Measurements from ENCODE around the gene MCRIP2. TPM values are rescaled to one million over a fixed set of nuclear protein-coding genes. Genes with fewer than 3 reads are reported as not detected.

The MCRIP2 gene
- total and polyA plus RNA-seq, 9 of the 15 experiments (the other 6 are each of a cell fraction or from before 2014, with no cell fraction given) = 0.80 to 120 (median 35.2) TPM

DNA sequence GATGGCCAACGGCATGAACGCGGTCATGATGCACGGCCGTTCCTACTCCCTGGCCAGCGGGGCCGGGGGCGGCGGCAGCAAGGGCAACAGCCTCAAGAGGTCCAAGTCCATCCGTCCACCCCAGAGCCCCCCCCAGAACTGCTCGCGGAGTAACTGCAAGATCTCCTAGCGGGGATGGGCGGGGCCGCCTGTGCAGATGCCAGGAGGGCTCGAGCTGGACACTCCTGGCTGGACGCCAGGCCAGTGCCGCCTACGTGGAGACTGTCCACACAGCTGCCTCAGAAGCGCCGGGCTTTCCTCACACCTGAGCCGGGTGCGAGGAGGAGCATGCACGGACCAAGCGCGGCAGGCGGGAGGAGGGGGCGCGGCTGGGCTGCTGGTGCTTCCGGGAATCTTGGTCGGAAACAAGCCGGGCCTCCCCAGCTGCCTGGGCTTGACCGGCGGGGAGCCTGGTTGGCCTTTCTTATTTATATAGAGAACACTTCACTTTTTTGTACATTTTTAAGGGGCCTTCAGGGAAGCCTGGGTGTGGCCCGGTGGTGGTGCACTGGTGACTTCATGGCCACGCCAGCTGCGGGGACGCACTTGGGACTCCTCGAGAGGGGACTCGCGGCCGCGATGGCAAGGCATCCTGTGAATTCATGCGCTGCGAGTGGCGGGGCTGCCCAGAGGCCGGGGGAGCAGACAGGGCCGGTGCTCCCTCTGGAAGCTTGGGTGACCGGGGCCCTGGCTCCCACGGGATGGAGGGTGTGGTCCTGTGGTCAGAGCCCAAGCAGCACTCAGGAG, 14.0 kb upstream of the MCRIP2 start:
- peaks cover 34 to 92% of the 10 kb centered on the region in 2 experiments for H3K4me1 ChIP-seq (replicated peaks in 1 of 2; ENCODE audit: control insufficient read depth in 2 of 2, insufficient read depth in 2 of 2, low read length in 2 of 2)
- no TSS peak for BruUV-seq (replicated peaks)
- TF ChIP-seq FOXJ3 (CRISPR knock-in tag; IDR thresholded peaks at IDR 0.05) = no peak
- no peak for TF ChIP-seq FOXA1 (IDR thresholded peaks at IDR 0.05; ENCODE audit: borderline replicate concordance)
- TF ChIP-seq SIRT6 (IDR thresholded peaks at IDR 0.05; ENCODE audit: low read depth, low read length) = no peak
- TF ChIP-seq PML (IDR thresholded peaks at IDR 0.05; ENCODE audit: low read length) = no peak
- TF ChIP-seq ZNF740 (CRISPR knock-in tag; IDR thresholded peaks at IDR 0.05) = 0 out of 2 replicates have a peak, but pooled peaks have one; percentile 53
- TF ChIP-seq ZNF740 (tag; IDR thresholded peaks at IDR 0.05) = no peak
- TF ChIP-seq ZNF316 (IDR thresholded peaks at IDR 0.05) = no peak
- no peak for TF ChIP-seq ZNF121 (CRISPR knock-in tag; conservative IDR thresholded peaks at IDR 0.05)
- TF ChIP-seq, protein P1, sequence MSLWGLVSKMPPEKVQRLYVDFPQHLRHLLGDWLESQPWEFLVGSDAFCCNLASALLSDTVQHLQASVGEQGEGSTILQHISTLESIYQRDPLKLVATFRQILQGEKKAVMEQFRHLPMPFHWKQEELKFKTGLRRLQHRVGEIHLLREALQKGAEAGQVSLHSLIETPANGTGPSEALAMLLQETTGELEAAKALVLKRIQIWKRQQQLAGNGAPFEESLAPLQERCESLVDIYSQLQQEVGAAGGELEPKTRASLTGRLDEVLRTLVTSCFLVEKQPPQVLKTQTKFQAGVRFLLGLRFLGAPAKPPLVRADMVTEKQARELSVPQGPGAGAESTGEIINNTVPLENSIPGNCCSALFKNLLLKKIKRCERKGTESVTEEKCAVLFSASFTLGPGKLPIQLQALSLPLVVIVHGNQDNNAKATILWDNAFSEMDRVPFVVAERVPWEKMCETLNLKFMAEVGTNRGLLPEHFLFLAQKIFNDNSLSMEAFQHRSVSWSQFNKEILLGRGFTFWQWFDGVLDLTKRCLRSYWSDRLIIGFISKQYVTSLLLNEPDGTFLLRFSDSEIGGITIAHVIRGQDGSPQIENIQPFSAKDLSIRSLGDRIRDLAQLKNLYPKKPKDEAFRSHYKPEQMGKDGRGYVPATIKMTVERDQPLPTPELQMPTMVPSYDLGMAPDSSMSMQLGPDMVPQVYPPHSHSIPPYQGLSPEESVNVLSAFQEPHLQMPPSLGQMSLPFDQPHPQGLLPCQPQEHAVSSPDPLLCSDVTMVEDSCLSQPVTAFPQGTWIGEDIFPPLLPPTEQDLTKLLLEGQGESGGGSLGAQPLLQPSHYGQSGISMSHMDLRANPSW (CRISPR knock-in tag; IDR thresholded peaks at IDR 0.05) = no peak
- TF ChIP-seq FIP1L1 (IDR thresholded peaks at IDR 0.05; ENCODE audit: low read depth, low read length, poor library complexity, severe bottlenecking) = peak; percentile 34
- TF ChIP-seq NFIC (IDR thresholded peaks at IDR 0.05) = peak; percentile 88
- no peak for TF ChIP-seq MAZ (CRISPR knock-in tag; conservative IDR thresholded peaks at IDR 0.05 in 1 of 2, IDR thresholded peaks at IDR 0.05 in 1 of 2)
- no peak for TF ChIP-seq RBM17 (IDR thresholded peaks at IDR 0.05; ENCODE audit: borderline replicate concordance, low read depth, low read length)
- no peak for TF ChIP-seq ZFX (CRISPR knock-in tag; IDR thresholded peaks at IDR 0.05)
- no peak for TF ChIP-seq TEAD1 (CRISPR knock-in tag; IDR thresholded peaks at IDR 0.05)
- TF ChIP-seq GMEB1 (CRISPR knock-in tag; IDR thresholded peaks at IDR 0.05) = no peak
- 0 out of 2 replicates have a peak, but pooled peaks have one; percentile 19 for TF ChIP-seq ZNF263 (CRISPR knock-in tag; IDR thresholded peaks at IDR 0.05; ENCODE audit: borderline replicate concordance)

More for the DNA sequence above, 14.0 kb upstream of the MCRIP2 start:
- no peak overlapping the region for H2AFZ ChIP-seq (ENCODE audit: low read depth, low read length)
- no peaks in the 10 kb centered on the region for H3K9me1 ChIP-seq (ENCODE audit: control insufficient read depth, insufficient read depth, low read length)
- WGBS (ENCODE audit: insufficient coverage, low coverage, missing lambda C conversion rate) = 79% methylated on average over 27 of the region's 50 CpGs
- peak overlapping the region in 1 of 2 experiments; percentile 68; a peak in 2 of 4 replicates for H3K9ac ChIP-seq (ENCODE audit: insufficient read depth in 1 of 2, low read depth in 2 of 2, low read length in 2 of 2)
- POLR2A ChIA-PET = interaction anchor here (0.5 to 0.8 kb wide), 8 partner anchors 9 to 404 kb away, joined by 3 read pairs; partner anchors contain the start of gene METTL26
- CTCF ChIA-PET (ENCODE audit: low intra/inter-chr PET ratio) = no interaction called here
- DNase-seq (ENCODE audit: extremely low read depth in 1 of 4, low spot score in 3 of 4) (peak in 3 of 4 experiments; percentile 30 to 63 (median 57)), FAIRE-seq (no peak), ATAC-seq (no peak)
- H3K79me2 ChIP-seq (ENCODE audit: control insufficient read depth, insufficient read depth, low read length) = 0 out of 3 replicates have a peak, but pooled peaks cover 12% of the 10 kb centered on the region
- in situ Hi-C loops (cut with MboI) = no loop called here
- intact Hi-C loops (cut with micrococcal nuclease) = no loop called here
- no peak overlapping the region for H3K4me3 ChIP-seq
- peaks cover 24% of the 10 kb centered on the region; the same call in 2 of the 3 replicates for H3K36me3 ChIP-seq (ENCODE audit: control insufficient read depth, insufficient read depth, low read length)
- H3K27me3 ChIP-seq (ENCODE audit: control insufficient read depth in 2 of 2, insufficient read depth in 2 of 2, low read length in 2 of 2) = no peaks in the 10 kb centered on the region
- no peaks in the 10 kb centered on the region for H3K9me3 ChIP-seq (replicated peaks; ENCODE audit: control insufficient read depth, insufficient read depth, low read depth, low read length)
- H3K27ac ChIP-seq (ENCODE audit: extremely low read depth, low read depth, low read length) = peak overlapping the region; percentile 8; the same call in 1 of the 3 replicates
- H3K4me2 ChIP-seq (ENCODE audit: insufficient read depth, low read length) = no peak overlapping the region
- no peaks in the 10 kb centered on the region for H4K20me1 ChIP-seq (replicated peaks; ENCODE audit: control insufficient read depth, insufficient read depth, low read length)
